HG03521 (cell line): ENCODE data around the gene LIMD2.
"Not testable (repeated sequence)": the region's sequence is repeated elsewhere in the genome, so short reads cannot be mapped to it uniquely, and the experiment has no call there.

Experiments
- ATAC-seq: cut with Tn5 transposase; IDR thresholded peaks from one replicate; pipeline ENCODE4 v1.9.1; 2021; ENCODE audit warnings: mild to moderate bottlenecking, moderate library complexity; ENCODE audit not compliant: unreplicated experiment

Gene LIMD2

DNA sequence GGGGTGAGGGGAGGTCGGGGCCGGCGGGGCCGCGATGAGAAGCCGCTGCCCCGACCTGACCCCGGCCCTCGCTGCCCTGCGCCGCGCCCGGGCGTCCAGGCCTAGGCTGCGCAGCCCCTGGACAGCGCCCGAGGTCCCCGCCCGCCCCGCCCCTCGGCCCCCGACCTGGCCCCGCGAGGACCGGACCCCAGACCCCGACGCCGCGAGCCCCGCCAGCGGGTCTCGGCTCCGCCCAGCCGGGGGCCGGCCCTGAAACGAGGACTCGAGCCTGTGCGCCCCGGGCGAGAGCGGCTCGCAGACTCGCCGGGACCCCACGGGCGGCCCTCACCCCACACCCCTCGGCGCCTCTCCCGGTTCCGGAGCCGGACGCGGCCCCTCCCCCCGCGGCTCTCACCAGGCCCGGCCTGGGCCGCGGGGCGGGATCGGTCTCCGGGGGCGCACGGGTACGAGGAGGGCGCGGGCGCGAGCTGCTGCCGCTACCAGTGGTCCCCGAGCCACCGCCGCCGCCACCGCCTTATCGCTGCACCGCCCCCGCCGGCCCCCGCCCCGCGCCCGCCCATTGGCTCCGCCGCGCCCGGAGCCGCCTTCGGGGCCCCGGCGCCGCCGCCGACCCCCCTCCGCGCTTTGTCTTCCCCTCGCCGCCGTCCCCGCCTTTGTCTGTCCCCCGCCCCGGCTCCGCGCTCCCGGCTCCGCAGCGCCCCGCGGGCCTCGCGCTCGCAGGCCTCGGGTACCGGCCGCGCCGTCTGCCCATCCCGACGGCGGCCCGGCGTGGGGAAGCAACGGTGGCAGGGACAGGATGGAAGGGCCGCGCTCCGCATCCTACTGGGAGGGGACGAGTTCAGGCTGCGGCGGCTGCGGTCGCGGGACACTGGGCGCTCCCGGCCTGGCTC lies at the start of gene LIMD2:
Gene LIMD2 (minus strand): TSS at position 488 of the 890 bp plus-strand sequence. CDS start 827 bp downstream, outside the sequence.
- peak; percentile 24 for ATAC-seq

DNA sequence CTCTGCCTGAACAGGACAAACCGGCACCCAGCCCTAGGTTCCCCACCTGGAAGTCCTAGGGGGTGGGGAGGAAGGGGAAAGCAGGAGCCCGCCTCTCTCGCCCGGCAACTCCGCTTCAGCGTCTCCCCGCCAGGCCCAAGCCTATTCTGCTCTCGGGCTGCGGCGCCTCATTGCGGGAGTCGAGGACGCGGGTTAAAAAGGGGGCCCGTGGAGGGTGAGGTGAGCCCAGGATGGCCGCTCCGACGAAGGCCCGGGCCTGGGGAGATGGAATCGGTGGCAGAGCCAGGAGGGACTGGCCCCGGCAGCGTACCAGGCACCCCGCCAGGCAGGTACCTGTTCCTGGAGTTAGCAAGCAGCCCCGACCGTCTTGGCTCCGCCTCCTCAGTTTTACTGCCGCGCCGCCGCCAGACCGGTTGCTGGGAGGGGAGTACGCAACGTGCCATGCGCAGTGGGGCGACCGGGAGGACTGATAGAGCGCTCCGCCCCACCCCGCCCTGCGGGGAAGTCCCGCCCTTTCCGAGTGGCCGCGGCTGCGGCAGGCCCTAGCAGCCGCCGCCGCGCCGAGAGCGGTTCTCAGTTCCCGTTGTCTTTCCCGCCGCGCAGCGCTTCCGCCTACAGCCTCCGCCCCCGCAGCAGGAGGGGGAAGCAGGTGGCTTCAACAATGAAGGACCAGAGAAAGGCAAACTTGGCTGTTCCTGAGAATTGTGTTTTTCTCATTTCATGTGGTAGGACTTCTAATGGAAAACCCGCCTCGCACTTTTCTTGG lies 41.7 kb upstream of the LIMD2 start, which contains the start of gene STRADA:
Gene STRADA (minus strand): TSS at position 392 of the 766 bp plus-strand sequence. CDS start 13,430 bp downstream, outside the sequence.
- ATAC-seq = peak; percentile 94

DNA sequence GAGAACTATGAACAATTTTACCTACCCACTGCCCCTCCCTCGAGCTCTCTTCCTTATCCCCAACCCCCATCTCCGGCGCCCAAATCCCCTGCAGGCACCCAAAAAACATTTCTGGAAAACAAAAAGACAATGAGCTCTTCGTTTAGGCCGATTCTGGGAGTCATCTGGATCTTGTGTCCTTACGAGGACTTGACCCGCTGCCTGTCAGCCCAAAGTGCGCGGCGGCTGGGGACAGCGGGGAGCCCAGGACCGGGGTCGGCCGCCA lies 41.1 kb upstream of the LIMD2 start:
- ATAC-seq = peak; percentile 20

DNA sequence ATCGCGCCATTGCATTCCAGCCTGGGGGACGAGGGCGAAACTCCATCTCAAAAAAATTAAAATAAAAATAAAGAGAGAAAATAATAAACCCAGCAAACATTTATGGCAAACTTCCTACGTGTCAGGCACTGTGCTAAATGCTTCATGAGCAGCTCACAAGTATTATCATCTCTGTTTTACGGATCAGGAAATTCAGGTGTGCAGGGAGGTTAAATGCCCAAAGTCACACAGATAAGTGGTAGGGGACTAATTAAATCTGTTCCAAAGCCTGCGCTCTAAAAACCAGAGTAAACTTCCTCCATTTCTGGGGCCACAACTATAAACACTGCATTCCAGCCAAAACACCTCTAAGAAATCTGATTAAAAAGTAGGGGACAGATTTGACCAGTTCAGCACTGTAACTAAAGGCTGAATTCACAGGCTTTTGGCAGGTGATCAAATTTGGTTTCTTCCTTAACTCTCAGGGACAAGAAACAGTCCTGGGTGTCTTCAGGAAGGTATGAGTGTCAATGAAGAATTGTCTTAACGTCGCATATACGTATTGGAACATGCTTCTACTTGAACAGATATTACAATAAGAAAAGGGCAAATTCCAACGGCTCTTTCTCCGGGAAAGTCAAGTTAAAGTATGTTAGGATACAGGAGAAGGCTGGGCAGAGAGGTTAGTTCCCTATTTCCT lies 40.7 kb upstream of the LIMD2 start:
- no peak for ATAC-seq

DNA sequence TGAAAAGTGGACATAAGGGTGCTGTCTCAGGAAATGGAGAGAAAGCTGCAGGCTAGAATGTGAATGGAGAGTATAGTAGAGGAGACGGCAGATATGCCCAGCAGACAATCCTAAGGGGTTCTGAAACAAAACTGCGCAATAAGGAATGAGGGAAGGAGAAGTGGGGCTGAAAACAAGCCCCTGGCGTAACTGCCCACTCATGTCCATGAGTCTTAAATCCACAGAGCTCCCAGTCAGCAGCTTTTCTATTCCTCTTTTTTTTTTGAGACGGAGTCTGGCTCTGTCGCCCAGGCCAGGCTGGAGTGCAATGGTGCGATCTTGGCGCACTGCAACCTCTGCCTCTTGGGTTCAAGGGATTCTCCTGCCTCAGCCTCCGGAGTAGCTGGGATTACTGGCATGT lies 35.8 kb upstream of the LIMD2 start:
- no peak for ATAC-seq

DNA sequence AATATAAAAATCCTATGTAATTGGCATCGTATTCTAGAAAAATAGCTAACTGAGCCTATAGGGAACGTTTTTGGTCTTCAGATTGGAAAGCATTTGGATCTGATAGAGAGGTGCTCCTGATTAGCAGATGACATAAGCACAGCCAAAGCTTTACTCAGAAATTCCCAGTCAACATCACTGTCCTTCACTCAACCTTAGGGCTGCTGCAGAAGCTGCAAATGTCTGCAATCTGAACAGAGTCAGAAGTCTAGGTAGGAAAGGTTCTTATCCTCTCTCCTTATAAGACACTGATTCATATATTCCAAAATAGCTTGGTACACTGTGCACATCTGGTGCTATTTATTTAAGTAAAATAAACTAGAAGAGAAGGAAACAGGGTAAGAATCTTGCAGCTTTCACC lies 22.5 kb upstream of the LIMD2 start:
- no peak for ATAC-seq

DNA sequence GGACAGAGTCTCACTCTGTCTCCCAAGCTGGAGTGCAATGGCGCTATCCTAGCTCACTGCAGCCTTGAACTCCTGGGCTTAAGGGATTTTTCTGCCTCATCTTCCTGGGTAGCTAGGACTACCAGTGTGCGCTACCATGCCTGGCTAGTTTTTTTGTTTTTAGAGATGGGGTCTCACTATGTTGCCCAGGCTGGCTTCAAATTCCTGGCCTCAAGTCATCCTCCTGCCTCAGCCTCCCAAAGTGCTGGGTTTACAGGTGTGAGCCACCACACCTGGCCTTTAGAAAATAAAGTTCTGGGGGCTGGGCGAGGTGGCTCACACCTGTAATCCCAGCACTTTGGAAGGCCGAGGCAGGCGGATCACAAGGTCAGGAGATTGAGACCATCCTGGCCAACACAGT lies 20.3 kb upstream of the LIMD2 start:
- not testable (repeated sequence) for ATAC-seq

DNA sequence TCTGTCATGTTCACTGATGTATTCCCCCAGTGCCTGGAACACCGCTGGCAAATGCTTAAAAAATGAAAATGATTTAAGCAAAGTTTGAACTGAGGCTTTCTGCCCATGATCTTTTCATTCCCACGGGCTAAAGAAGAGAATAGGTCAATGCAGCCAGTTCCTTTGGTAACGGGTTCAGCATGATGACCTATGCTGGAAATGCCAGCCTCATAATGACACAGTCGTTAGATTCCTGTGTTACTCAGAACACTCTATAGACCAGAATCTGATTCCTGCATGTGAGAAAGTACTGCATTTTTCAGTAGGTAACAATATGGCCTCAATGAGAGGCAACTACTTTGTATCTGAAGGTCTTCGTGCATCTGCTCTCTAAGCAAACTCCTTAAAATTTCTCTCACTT lies 19.1 kb upstream of the LIMD2 start:
- ATAC-seq = no peak

DNA sequence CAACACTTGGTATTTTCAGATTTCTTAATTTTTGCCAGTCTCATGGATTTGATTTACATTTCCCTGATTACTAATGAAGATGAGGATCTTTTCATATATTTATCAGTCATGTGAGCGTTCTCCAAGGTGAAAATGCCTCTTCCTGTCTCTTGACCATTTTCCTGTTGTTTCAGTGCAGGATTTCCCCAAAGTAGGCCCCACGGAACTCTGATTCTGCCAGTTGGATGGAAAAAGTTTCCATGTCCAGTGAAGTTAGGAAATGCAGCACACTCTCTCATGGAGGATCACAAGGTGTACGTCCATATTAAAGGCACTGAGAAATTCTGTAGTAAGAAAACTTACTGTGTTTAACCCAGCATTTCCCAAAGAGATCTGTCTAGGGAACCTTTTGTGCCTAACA lies 16.5 kb upstream of the LIMD2 start:
- ATAC-seq = no peak

DNA sequence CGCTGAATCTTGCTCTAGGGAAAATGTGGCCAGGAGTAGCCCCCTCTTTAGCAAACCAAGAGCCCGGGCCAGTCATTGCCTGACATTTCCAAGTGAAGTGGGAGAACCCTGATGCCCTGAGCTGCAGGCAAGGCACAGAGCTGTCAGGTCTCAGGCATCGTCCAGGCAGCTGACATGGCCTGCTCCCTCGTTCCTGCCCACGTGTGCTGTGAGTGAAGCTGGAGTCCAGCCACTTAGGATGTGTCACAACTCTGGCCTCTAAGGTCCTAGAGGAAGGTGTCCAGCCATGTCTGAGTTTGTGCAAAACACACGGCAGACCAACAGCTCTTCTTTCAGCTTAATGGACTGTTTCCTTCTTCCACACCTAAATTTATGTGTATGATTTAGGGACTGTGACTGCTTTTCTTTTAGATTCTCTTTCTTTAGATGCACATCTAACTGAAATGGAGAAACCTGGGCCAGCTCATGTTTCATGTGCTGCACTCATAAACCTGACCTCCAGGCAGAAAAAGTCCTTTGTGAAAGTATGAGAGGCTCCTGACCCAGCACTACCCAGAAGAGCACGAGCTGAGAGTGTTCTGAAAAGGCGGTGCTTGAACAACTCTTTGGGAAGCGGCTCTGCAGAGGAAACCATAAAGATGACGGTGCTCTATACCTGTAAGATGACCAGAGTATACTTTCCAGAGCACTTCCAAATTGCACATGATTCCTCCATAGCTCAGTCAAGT lies 14.8 kb upstream of the LIMD2 start:
- no peak for ATAC-seq

DNA sequence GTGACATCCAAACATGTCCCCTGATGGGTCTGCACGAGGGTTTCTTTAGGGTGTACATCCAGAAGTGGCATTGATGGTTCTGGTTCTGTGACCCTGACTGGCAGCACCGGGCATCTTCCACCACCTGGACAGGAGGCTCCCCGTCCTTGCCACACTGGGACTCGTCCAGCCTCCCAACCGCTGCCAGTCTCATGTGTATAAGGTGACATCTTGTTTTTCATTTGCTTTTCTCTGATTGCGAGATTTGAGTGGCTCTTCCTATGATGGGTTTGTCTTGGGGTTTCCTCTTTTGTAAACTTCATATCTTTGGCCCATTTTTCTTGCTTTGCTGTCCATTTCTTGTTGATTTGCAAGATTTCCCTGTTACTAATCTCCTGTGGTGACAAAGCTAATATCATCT lies 9.2 kb upstream of the LIMD2 start:
- no peak for ATAC-seq

DNA sequence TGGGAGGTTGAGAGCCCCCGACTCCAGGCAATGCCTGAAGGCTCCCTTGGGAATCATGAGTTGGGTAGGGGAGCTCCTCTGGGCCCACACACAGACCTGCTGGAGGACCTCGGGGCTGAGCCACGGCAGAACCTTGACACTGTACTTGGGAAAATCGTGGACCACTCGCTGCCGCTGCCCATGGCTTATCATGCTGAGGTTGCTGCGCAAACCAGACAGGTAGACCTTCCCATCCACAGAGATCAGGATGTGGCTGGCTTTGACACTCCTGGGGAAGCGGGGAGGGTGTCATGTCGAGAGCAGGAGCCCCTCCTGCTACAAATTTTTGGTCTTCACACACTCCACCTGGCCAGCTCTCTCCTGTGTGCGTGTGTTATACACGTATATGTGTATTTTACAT lies 7.2 kb upstream of the LIMD2 start:
- ATAC-seq = no peak

DNA sequence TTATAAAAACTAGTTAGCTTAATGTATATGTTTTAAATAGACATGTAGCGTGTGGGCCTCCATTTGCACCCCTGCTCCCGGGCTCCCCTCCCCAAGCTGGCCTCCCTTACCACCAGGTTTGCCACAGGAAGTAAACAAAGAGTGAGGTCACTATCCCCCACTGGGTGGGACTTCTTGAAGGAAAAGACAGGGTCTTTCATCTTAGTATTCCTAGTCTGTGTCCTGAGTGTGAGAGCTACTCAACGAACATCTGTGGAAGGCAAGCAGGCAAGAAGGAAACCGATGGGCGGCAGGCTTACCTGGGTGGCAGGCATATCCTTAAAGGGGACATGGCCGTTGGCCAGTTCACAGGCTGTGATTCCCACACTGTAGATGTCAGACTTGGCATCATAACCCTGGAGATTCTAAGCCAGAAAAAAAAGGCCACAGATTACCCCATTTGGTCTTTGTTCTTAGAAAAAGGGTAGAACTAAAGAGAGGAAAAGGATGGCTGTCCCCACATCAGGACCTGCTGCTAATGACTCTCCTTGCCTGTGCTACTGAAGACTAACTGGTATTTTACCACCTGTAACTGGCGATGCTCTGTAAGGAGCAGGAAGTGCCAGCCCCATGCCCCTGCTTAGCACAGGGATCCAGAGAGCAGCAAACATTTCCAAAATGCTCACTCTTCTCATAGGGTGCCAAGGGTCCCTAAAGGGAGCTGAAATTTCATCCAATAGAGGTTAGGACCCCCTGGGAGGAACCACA lies 6.6 kb upstream of the LIMD2 start:
- no peak for ATAC-seq

DNA sequence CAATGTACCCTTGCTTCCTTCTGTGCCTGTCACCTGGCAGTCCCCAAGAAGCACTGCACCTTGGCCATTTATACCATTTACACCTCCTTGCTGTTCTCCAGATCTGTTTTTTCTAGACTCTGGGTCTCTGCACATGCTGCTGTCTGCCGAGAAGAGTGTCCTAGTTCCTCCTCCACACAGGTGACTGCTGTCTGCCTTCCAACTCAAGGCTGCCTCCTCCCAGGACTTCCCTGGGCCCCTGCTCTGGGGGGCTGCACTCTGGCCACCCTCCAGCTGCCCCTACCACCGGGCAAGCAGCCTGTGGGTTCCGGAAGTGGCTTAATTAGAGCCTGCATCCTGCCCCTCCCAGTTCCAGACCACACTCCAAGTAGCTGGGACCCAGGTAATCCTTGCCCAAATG lies 5.7 kb upstream of the LIMD2 start:
- no peak for ATAC-seq

DNA sequence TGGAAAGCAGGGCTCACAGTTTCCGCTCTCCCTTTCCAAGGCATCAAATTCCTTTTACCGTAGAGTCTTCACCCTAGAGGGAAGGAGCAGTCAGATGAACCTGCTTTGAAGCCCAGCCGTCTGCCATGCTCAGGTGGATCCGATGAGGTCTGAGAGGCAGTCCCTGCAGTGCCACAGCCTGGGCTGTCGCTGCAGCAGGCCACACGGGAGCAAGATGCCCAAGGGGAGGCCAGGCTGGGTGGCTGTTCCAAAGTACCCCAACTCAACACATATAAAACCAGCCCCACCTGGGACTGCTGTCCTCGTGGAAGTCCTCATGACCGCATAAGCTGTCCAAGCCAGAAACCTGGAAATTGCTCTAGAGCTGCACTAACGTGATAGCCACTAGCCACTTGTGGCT lies 4.9 kb upstream of the LIMD2 start:
- no peak for ATAC-seq

DNA sequence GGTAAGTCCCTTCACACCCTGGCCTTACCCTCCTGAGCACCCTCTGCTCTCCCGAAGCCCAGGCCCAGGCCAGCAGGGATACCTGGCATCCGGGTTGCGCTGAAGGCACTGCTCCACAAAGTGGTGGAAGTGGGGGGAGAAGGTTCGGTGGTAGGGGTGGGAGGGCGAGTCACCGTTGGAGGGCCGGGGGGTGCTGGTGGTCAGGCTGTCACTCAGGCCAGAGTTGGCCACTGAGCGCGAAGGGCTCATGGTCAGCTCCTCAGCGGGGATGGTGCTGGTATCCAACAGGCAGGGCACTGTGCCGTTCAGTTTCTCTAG lies 4.3 kb upstream of the LIMD2 start:
- ATAC-seq = no peak

DNA sequence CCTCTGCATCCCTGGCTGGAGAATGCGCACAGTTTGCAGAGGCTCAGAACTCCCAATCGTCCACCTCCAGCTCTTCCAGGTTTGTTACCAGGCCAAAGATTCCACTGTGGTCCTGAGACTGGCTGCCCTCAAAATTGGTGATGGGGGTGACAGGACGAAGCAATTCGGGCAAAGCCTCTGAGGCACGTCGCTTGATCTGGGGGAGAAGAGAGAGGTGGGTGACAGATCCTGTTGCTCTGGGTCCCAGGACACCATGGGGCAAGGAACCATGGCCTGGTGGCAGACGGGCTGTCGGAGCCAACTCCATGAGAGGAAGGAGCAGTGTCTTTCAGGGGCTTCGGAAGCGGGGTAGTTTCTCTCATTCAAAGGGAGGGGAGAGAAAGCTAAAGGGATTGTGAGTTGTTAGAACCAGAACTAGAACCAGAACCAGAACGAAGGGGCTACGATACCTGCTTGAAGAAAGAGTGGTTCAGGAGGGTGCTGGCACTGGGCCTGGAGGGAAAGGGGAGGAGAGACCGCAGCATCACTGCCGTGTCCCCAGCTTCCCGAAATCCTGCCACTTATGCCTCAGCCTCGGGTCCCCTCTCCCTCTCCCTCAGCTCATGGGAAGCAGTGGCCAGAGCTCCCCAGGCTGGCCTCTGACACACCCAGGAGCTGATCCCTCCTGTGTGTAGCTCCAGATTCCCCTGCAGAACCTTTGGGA lies 3.8 kb upstream of the LIMD2 start:
- no peak for ATAC-seq

DNA sequence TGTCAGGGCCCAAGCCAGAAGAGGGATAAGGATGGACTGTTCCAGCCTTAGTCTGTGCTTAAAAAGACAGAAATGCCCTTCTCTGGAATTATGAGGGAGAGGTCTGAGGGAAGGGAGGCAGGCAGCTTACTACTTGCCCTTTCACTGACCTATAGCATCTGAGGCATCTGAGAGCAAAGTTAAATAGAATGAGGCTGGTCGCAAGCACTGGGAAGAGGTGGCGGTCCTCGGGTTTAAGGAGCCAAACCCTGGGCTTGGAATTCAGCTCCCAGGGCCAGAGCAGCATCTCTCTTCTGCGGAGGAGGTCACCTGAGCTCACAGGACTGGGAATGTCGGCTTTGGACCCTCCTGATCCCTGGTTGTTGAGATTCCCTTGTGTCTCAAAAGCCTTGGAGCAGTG lies 3.1 kb upstream of the LIMD2 start:
- ATAC-seq = no peak

DNA sequence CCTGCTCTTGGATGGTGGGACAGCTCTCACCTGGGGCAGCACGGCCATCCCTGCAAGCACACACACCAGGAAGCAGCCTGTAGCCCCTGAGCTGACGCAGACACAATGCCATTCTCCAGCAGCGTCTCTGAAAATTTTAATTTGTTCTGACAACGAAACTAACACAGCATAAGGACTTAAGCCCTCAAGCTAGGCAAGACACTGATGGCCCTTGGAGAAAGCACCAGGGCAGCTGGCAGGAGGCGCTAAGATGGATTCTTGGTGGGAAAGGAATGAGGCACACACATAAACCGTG lies 2.7 kb upstream of the LIMD2 start:
- no peak for ATAC-seq
